Keratinocyte (primary cell): ENCODE results near the gene HIVEP1. TPM values are rescaled to one million over a fixed set of nuclear protein-coding genes. Genes with fewer than 3 reads are reported as not detected.

ENCODE experiments used
- DNase-seq: peaks from one replicate; pipeline ENCODE4 v3.0.0-alpha.2; 2011; ENCODE audit warnings: low read depth, missing footprints, low spot score
- FAIRE-seq: peaks from 2 replicates; lab custom pipeline; 2011; peaks lifted over from hg19 to GRCh38; lab: Jason Lieb, UNC
- H2AFZ ChIP-seq: 2 replicates; pipeline ENCODE4 v1.6.0; 2012; ENCODE audit warnings: low read length, control low read depth, inconsistent platforms; ENCODE audit not compliant: control insufficient read depth
- H3K27ac ChIP-seq: 2 replicates; pipeline ENCODE4 v1.5.1; 2011; ENCODE audit warnings: low read length; ENCODE audit not compliant: control insufficient read depth, insufficient read depth
- H3K27me3 ChIP-seq: 3 replicates; pipeline ENCODE4 v1.6.0; 2011; ENCODE audit warnings: low read length; ENCODE audit not compliant: control insufficient read depth, insufficient read depth; ENCODE audit errors: extremely low read depth
- H3K36me3 ChIP-seq, 2 experiments: 2 replicates in 1 of 2; 3 replicates in 1 of 2; pipeline ENCODE4 v1.5.1; 2011; ENCODE audit warnings: low read length in 2 of 2, mild to moderate bottlenecking in 1 of 2; ENCODE audit not compliant: control insufficient read depth in 2 of 2, insufficient read depth in 2 of 2; ENCODE audit errors: extremely low read depth in 1 of 2
- H3K4me1 ChIP-seq: 3 replicates; pipeline ENCODE4 v1.5.1; 2011; ENCODE audit warnings: low read length; ENCODE audit not compliant: control insufficient read depth, insufficient read depth; ENCODE audit errors: extremely low read depth
- H3K4me2 ChIP-seq: 3 replicates; pipeline ENCODE4 v1.6.0; 2011; ENCODE audit warnings: low read depth, low read length; ENCODE audit not compliant: control insufficient read depth, insufficient read depth; ENCODE audit errors: extremely low read depth
- H3K4me3 ChIP-seq, 3 experiments: fragments of 200-600 bp in 1 of 3; sonication (generic) in 1 of 3; 2 replicates in 2 of 3; 3 replicates in 1 of 3; pipeline ENCODE4 v1.5.1; 2011 to 2016; ENCODE audit warnings: low read length in 3 of 3, mild to moderate bottlenecking in 3 of 3, control low read depth in 2 of 3, inconsistent platforms in 1 of 3, low read depth in 1 of 3, mixed read lengths in 1 of 3, mixed run types in 1 of 3, moderate library complexity in 1 of 3; ENCODE audit not compliant: control insufficient read depth in 2 of 3, insufficient read depth in 2 of 3; ENCODE audit errors: extremely low read depth in 1 of 3
- H3K79me2 ChIP-seq: 2 replicates; pipeline ENCODE4 v1.6.0; 2012; ENCODE audit warnings: low read length; ENCODE audit not compliant: control insufficient read depth, insufficient read depth
- H3K9ac ChIP-seq: 3 replicates; pipeline ENCODE4 v1.6.0; 2011; ENCODE audit warnings: low read length; ENCODE audit not compliant: control insufficient read depth, insufficient read depth; ENCODE audit errors: extremely low read depth
- H3K9me1 ChIP-seq: 3 replicates; pipeline ENCODE4 v1.6.0; 2011; ENCODE audit warnings: low read length; ENCODE audit not compliant: control insufficient read depth, insufficient read depth; ENCODE audit errors: extremely low read depth
- H3K9me3 ChIP-seq: 2 replicates; pipeline ENCODE4 v1.5.1; 2012; ENCODE audit warnings: low read depth, low read length; ENCODE audit not compliant: control insufficient read depth
- H4K20me1 ChIP-seq: 3 replicates; pipeline ENCODE4 v1.6.0; 2011; ENCODE audit warnings: low read length; ENCODE audit not compliant: control insufficient read depth, insufficient read depth; ENCODE audit errors: extremely low read depth
- CTCF ChIP-seq, 3 experiments: IDR thresholded peaks in 1 of 3; conservative IDR thresholded peaks in 1 of 3; optimal IDR thresholded peaks in 1 of 3; 2 replicates in 2 of 3; 3 replicates in 1 of 3; pipeline versions ENCODE3 to v1.5.1; 2011; ENCODE audit warnings: low read length in 3 of 3, mild to moderate bottlenecking in 3 of 3, moderate library complexity in 2 of 3, control low read depth in 1 of 3, inconsistent platforms in 1 of 3; ENCODE audit not compliant: insufficient read depth in 2 of 3; ENCODE audit errors: extremely low read depth in 1 of 3
- EZH2 ChIP-seq: IDR thresholded peaks from one replicate; pipeline ENCODE4 v1.6.1; 2012; ENCODE audit warnings: inconsistent platforms, mild to moderate bottlenecking, low read length, moderate library complexity
- dilution Hi-C: fragments of 300-500 bp; cut with MboI; formaldehyde crosslinking; loops from one replicate; pipeline ENCODE4 v1.7.0; 2020; ENCODE audit warnings: low sequenced_read_pairs; ENCODE audit not compliant: extremely low pct_ligation_motif_present
- polyA plus RNA-seq, 5 experiments: library from polyadenylated mRNA; depleted of rRNA in 3 of 5; stranded (reverse) in 3 of 5; stranded (forward) in 1 of 5; unstranded in 1 of 5; fragments of >200 nt; gene quantifications; 1 replicate in 1 of 5; 2 replicates in 3 of 5; 3 replicates in 1 of 5; pipeline versions ENCODE4 v1.2.1 to v1.2.3, GENCODE V29; 2011 to 2012; ENCODE audit warnings: missing spikeins in 2 of 5, low read depth in 1 of 5, low replicate concordance in 1 of 5

HIVEP1 gene
- polyA plus RNA-seq, 1 donor (not counting 4 experiments of a cell fraction or from before 2014, with no cell fraction given), result 13.7 TPM

- no peaks in the 10 kb centered on the region for H3K79me2 ChIP-seq
- dilution Hi-C loops, result no loop called here
- no peaks in the 10 kb centered on the region for H3K9me1 ChIP-seq
- no peaks in the 10 kb centered on the region for H3K4me1 ChIP-seq
- H3K27ac ChIP-seq, result no peak overlapping the region
- FAIRE-seq (no peak), DNase-seq (no peak)
- peaks cover 13 to 24% of the 10 kb centered on the region in 2 experiments for H3K36me3 ChIP-seq
- no peaks in the 10 kb centered on the region for H4K20me1 ChIP-seq
- H3K4me2 ChIP-seq, result no peak overlapping the region
- no peak overlapping the region for H2AFZ ChIP-seq
- H3K4me3 ChIP-seq, result no peak overlapping the region
- no peak overlapping the region for H3K9ac ChIP-seq
- TF ChIP-seq EZH2, result no peak
- TF ChIP-seq CTCF (optimal IDR thresholded peaks at IDR 0.05 in 1 of 3, IDR thresholded peaks at IDR 0.05 in 1 of 3, conservative IDR thresholded peaks at IDR 0.05 in 1 of 3; ENCODE audit: extremely low read depth in 1 of 3, insufficient read depth in 2 of 3, low read length in 3 of 3), result no peak
- no peaks in the 10 kb centered on the region for H3K9me3 ChIP-seq
- no peaks in the 10 kb centered on the region for H3K27me3 ChIP-seq
These were observed 151.8 kb downstream of the HIVEP1 start for GRCh38 chr6:12163744-12164507.

GRCh38 chr6:12164508-12164770 is 152.3 kb downstream of the HIVEP1 start:
- H3K27ac ChIP-seq, result no peak overlapping the region
- H3K79me2 ChIP-seq, result no peaks in the 10 kb centered on the region
- dilution Hi-C loops, result no loop called here
- H3K27me3 ChIP-seq, result no peaks in the 10 kb centered on the region
- no peak overlapping the region for H2AFZ ChIP-seq
- H3K4me1 ChIP-seq, result no peaks in the 10 kb centered on the region
- no peaks in the 10 kb centered on the region for H3K9me1 ChIP-seq
- H4K20me1 ChIP-seq, result no peaks in the 10 kb centered on the region
- no peak overlapping the region for H3K9ac ChIP-seq
- no peak overlapping the region for H3K4me3 ChIP-seq
- FAIRE-seq, result no peak
- no peak for TF ChIP-seq EZH2
- no peak for TF ChIP-seq CTCF (optimal IDR thresholded peaks at IDR 0.05 in 1 of 3, IDR thresholded peaks at IDR 0.05 in 1 of 3, conservative IDR thresholded peaks at IDR 0.05 in 1 of 3; ENCODE audit: extremely low read depth in 1 of 3, insufficient read depth in 2 of 3, low read length in 3 of 3)
- peaks cover 13 to 24% of the 10 kb centered on the region in 2 experiments for H3K36me3 ChIP-seq
- DNase-seq, result no peak
- no peaks in the 10 kb centered on the region for H3K9me3 ChIP-seq
- H3K4me2 ChIP-seq, result no peak overlapping the region
